ENCODE data around the gene LORICRIN.

The LORICRIN gene, protein sequence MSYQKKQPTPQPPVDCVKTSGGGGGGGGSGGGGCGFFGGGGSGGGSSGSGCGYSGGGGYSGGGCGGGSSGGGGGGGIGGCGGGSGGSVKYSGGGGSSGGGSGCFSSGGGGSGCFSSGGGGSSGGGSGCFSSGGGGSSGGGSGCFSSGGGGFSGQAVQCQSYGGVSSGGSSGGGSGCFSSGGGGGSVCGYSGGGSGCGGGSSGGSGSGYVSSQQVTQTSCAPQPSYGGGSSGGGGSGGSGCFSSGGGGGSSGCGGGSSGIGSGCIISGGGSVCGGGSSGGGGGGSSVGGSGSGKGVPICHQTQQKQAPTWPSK

DNA sequence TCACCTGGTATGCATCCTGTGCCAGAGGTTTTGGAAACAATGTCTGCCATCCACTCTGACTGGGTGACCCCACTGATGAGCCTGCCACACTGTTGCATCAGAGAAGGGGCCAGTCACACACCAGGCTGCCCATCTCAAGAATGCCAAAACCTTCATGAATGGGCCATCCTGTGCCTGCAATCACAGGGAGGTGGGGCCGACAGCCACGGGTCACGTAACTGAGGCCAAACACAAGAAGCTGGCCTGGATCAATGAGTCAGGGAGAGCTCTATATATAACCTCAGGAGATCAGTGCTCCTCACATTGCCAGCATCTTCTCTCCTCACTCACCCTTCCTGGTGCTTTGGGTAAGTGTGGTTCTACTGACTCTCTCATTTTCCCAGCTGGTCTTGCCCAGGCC is at the start of gene LORICRIN:
LORICRIN (plus strand) TSS at position 301 of the 400 bp plus-strand sequence. CDS start 1,263 bp downstream, outside the sequence.
- DNase-seq: no peak

DNA sequence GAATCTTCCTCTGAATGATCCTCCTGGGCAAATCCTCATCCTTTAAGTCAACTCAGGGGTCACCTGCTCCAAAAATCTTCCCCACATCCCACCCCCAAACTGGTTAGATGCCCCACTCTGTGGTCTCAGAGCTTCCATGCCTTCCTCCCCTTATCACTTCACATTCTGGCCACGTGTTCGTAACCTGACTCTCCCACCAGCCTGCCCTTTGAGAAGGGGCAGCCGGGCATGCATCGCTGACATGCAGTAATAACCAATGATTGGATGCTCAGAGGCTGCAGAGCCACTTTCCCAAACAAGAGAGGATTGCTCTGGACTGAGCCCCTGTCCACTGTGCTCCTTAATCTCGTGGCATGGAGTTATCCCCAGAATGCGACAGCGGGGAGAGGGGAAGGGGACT is 49.3 kb upstream of the LORICRIN start:
- no peak for DNase-seq

DNA sequence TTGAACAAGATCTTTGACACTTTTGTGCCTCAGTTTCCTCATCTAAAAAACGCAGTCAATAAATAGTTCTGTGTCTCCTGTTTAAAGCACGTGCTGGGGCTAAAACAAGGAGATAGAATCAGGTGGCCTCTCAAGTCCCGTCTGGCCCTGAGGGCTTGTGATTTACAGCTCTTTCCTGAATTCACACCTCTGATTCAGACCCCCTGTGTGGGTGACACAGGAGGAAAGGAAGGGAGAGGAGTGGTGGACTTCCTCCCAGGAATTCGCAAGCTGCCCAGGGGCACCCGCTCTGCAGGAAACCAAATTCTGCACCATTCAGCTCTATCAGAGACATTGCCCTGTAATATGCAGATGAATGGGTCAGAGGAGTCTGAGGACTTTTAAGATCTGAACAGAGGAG is 47.3 kb upstream of the LORICRIN start:
- DNase-seq: no peak

GRCh38 chr1:153213519-153213918 is 46.0 kb upstream of the LORICRIN start:
- no peak for DNase-seq

DNA sequence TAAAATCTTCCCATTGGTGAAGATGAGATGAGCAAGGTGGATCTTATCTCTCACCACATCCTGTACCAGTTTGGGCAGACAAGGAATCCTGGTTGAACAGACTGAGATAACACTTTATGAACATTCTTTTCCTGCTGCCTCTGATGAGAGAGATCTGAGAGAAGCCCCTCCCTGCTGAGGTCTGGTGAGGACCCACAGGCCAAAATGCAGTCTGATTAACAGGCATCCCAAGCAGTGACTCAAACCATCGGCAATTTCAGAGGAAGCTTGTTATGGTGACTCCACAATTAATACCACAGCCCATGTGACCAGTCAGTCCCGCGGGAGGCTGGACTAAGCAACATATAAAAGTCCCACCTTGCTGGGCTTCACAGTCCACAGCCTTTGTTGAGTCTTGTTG is 42.3 kb upstream of the LORICRIN start, which contains the start of gene PRR9:
PRR9 (plus strand) TSS at position 373 of the 400 bp plus-strand sequence. CDS start 561 bp downstream, outside the sequence.
- no peak for DNase-seq

GRCh38 chr1:153217744-153218416 is 41.6 kb upstream of the LORICRIN start:
- no peak for DNase-seq

GRCh38 chr1:153220606-153221303 is 38.7 kb upstream of the LORICRIN start:
- no peak for DNase-seq

DNA sequence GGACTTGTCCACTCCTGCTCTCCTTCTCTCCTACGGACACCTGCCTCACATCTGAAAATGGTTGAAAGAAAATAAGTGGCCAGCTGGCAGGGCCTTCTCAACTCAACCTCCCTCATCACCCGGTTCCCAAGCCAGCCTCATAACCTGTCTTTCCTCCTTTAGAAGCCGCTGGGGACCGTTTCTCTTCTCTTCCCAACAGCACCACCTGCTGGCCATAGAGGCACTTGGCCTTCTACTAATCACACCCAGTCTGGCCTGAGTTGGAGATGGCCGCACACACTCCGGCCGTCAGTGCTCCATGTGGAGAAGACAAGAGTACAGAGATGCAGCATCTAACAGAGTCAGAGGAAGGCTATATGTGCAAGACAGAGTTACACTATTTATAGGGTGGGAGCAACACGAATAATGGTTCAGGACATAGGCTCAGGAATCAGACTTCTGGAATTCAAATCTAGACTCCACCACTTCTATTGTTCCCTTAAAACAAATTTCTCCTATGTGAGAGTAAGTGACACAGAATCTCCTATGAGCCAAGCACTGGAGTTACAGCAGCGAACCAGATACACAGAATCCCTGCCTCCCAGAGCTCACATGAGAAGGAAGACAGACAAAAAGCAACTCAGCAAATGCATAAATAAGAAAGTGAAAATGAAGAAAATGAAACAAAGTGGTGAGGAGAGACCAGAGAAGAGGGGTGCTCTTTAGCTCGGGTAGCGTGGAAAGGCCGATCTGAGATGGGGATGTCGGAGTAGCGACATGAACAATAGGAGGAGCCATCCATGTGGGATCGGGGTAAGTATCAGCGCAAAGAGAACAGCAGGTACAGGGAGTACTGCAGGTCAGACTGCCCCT is 36.2 kb upstream of the LORICRIN start:
- peak; percentile 74 to 81 for DNase-seq

DNA sequence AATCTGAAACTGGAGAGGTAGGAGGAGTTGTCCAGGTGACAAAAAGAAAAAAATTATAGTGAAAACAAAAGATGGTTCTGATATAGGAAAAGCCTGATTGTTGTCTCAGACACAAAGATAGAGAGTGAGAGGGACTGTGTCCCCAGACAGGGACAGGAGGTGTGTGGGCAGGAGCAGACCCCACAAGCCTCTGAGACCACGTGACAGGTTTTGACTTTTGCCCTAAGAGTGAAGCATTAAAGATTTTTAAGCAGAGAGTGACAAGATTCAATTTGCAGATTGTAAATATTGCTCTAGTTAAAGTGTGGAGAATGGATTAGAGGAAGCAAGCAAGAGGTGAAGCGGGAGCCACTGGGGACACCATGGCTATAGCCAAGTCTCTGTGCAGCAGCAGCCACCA is 31.7 kb upstream of the LORICRIN start:
- no peak for DNase-seq

GRCh38 chr1:153228491-153228890 is 31.0 kb upstream of the LORICRIN start:
- no peak for DNase-seq

GRCh38 chr1:153229076-153229829 is 30.2 kb upstream of the LORICRIN start:
- peak; percentile 34 to 43 for DNase-seq

- DNase-seq: no peak
Observed at GRCh38 chr1:153231363-153231762, 28.1 kb upstream of the LORICRIN start.

GRCh38 chr1:153231785-153232184 is 27.7 kb upstream of the LORICRIN start:
- no peak for DNase-seq

- DNase-seq: no peak
Observed at GRCh38 chr1:153232553-153232952, 26.9 kb upstream of the LORICRIN start.

DNA sequence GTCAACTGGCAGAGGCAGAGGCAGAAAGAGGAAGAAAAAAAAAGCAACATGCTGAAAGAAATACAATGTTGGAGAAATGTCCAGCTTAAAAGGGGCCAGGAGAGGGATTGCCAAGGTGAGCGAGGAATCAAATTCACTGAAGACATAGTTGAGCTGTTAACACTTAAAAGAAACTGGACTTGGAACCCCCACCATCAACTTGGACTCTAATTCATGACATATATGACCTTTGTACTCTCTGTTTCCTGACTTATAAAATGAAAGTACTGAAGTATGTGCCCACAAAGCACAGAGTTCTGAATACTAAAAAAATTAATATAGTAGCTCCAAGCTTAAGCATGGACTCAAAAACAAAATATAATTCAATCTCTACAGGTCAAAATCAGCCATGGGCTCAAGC is 26.0 kb upstream of the LORICRIN start:
- DNase-seq: no peak

- no peak for DNase-seq
Observed at GRCh38 chr1:153238527-153238926, 21.0 kb upstream of the LORICRIN start.

GRCh38 chr1:153242160-153242559 is 17.3 kb upstream of the LORICRIN start:
- no peak for DNase-seq

DNA sequence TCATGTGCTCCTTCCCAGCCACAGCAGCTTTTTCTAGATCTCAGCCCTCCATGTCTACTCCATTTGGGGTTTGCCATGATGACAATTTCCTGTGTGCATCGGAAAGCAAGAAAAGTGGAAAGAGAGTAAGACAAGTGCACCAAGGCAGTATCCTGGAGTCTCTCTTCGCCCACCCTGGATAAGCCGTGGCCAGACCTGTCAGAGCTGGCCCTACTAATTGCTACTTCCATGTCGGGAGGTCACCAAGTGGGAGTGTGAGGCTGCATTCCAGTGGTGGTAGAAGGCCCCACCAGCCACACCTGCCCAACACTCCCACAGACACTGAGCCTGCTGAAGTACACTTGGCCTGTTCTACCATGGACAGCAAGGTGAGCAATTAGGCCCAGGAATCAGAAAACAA is 14.0 kb upstream of the LORICRIN start:
- no peak for DNase-seq

DNA sequence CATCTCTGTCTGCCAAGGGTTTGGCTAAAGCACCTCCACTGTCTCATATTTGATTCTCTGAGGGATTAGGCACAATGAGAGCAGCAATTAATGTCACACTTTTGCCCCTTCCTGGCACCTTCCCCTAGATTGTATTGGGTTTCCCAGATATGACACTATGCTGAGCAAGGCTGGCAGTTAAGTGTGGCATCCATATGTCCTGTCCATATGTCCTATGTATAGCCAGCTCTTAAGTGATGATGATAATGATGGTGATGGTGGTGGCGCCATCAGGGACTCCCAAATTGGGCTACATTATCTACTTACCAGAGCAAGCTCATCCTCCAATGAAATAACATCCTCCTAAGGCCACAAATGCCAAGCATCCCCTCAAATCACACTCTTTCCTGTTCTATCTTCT is 13.5 kb upstream of the LORICRIN start:
- DNase-seq: no peak

- DNase-seq: no peak
Observed at GRCh38 chr1:153246825-153247224, 12.7 kb upstream of the LORICRIN start.

DNA sequence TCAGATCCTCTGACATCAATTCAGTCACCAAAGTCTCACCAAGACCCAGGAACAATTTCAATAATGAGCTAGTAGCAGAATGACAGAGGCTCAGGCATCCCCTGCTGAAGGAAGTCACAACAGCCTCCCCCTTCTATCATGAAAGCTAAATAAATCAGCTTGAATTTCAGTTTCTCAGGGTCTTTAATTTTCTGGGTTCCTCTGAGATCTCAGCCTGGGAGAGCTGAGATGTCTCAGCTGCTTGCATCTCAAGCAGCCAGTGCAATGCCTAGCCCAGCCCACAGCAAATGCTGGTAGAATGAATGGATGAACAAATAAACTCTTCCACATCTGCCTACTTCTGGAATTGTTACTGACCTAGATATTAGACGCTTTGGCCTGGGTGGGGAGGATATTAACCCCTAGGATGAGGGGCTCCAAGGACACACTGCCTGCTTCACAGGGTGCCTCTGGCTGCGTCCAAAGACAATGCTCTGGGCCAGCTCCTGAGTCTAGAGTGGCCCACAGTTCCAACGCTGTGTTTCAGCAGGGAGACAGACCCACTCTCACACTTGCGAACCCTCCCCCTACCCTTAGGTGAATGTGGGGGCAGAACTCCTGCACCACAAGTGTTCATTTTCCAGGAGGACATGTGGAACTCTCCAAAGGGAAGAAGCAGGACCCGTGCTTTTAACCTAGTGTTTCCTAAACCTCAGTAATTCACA is 11.2 kb upstream of the LORICRIN start:
- DNase-seq: no peak
